ENCODE results near the gene TSG101. TPM values are rescaled to one million over a fixed set of nuclear protein-coding genes. Genes with fewer than 3 reads are reported as not detected.

TSG101 gene
- total and polyA plus RNA-seq, 10 of the 15 experiments (the other 5 are each of a cell fraction or from before 2014, with no cell fraction given) = 22.3 to 147 (median 84.9) TPM

DNA sequence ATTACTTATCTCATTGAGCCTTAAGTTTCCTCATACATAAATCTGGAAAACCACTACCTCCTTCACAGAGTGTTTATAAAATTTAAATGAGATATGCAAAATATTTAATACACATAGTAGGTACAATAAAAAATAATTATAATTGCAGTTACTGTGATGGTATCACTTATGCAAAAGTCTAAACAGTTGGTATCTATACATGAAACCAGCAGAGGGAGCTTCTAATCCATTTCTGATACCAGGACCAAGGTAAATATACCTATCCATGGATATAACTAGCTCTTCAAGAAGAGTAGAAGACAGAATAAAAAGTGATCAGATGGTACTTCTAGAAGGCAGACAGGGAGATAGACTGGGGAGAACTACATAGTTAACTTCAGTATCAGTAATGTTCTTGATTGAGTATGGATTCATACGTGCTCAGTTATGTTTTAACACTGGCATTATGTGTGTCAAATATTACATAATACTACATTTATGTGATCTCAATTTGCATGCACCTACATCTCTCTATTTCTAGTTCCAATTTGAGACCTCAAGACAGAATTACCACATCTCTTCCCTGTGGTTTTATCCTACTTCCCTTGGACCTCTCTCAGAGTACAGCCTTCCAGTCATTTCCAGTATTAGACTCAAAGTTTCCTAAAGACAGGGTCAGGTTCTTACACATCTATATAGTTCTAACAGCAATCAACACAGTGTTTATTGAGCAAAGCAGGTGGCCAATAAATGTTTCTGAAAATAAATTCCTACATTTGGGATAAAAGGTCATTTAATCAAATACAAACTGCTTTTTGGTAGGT, 13.7 kb upstream of the TSG101 start (continued):
- TF ChIP-seq, protein P1, sequence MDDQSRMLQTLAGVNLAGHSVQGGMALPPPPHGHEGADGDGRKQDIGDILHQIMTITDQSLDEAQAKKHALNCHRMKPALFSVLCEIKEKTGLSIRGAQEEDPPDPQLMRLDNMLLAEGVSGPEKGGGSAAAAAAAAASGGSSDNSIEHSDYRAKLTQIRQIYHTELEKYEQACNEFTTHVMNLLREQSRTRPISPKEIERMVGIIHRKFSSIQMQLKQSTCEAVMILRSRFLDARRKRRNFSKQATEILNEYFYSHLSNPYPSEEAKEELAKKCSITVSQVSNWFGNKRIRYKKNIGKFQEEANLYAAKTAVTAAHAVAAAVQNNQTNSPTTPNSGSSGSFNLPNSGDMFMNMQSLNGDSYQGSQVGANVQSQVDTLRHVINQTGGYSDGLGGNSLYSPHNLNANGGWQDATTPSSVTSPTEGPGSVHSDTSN (IDR thresholded peaks at IDR 0.05; ENCODE audit: insufficient replicate concordance, low read depth, low read length) = no peak
- no peak for TF ChIP-seq CBFB (IDR thresholded peaks at IDR 0.05; ENCODE audit: low read depth)

GRCh38 chr11:18536209-18536608, 9.5 kb upstream of the TSG101 start:
- no TSS peak for BruUV-seq (replicated peaks)
- in situ Hi-C loops (cut with MboI) (loop anchor here (5.0 kb wide), 1 partner anchor 116 kb away; no protein-coding TSS in a partner anchor), intact Hi-C loops (cut with micrococcal nuclease; ENCODE audit: unreplicated experiment) (no loop called here)
- Histone ChIP-seq H3K27ac (ENCODE audit: control insufficient read depth, insufficient read depth) (no peak overlapping the region), H3K4me3 (no peak overlapping the region), H3K79me2 (ENCODE audit: control insufficient read depth, insufficient read depth, low read length) (no peaks in the 10 kb centered on the region), H3K4me1 (ENCODE audit: control insufficient read depth, insufficient read depth, low read length) (no peaks in the 10 kb centered on the region), H4K20me1 (ENCODE audit: control insufficient read depth, insufficient read depth) (no peaks in the 10 kb centered on the region), H3K36me3 (ENCODE audit: control insufficient read depth in 2 of 2, insufficient read depth in 2 of 2, low read length in 1 of 2) (peaks cover 0 to 8% of the 10 kb centered on the region in 2 experiments; a peak in 2 of 4 replicates), H3K27me3 (replicated peaks in 1 of 2; ENCODE audit: control insufficient read depth in 2 of 2, insufficient read depth in 2 of 2, low read length in 1 of 2) (no peaks in the 10 kb centered on the region), H3K9me3 (replicated peaks; ENCODE audit: control insufficient read depth, insufficient read depth, low read length) (no peaks in the 10 kb centered on the region), H2AFZ (ENCODE audit: control insufficient read depth, low read depth, low read length) (no peak overlapping the region), H3K9ac (ENCODE audit: control insufficient read depth, insufficient read depth, low read length) (no peak overlapping the region), H3K4me2 (ENCODE audit: control insufficient read depth, insufficient read depth) (no peak overlapping the region)
- ChIA-PET CTCF (interaction anchor here (1.0 to 1.4 kb wide), 3 partner anchors 115 to 227 kb away, joined by 3 to 4 read pairs (median 3); no protein-coding TSS in a partner anchor), POLR2A (no interaction called here), SMC1A (ENCODE audit: uncharacterized antibody, unreplicated experiment) (interaction anchor here (0.7 to 1.2 kb wide), 2 partner anchors 11 to 115 kb away, joined by 3 read pairs; no protein-coding TSS in a partner anchor), RAD21 (ENCODE audit: unreplicated experiment) (interaction anchor here (1.3 kb wide), 1 partner anchor 195 kb away, joined by 4 read pairs; no protein-coding TSS in a partner anchor)
- TF ChIP-seq ZNF217 (IDR thresholded peaks at IDR 0.05) (no peak), GATAD2B (conservative IDR thresholded peaks at IDR 0.05; ENCODE audit: low read depth) (no peak), MTA3 (IDR thresholded peaks at IDR 0.05; ENCODE audit: borderline replicate concordance, low read length) (no peak), SREBF1 (IDR thresholded peaks at IDR 0.05; ENCODE audit: low read length) (no peak), PAX5 (IDR thresholded peaks at IDR 0.05; ENCODE audit: borderline replicate concordance, low read depth, low read length) (no peak), MYB (IDR thresholded peaks at IDR 0.05; ENCODE audit: borderline replicate concordance, low read depth, low read length) (no peak), EP300 (IDR thresholded peaks at IDR 0.05; ENCODE audit: borderline replicate concordance in 1 of 2, control insufficient read depth in 1 of 2, low read depth in 2 of 2, low read length in 2 of 2) (no peak), TBL1XR1 (IDR thresholded peaks at IDR 0.05; ENCODE audit: low read depth, low read length) (no peak)
- no peak for DNase-seq (ENCODE audit: low read depth, low spot score)
- WGBS (ENCODE audit: insufficient coverage, insufficient replicate concordance, low lambda C conversion rate, missing lambda C conversion rate) = 71% methylated on average over 1 of the region's 1 CpG
- ATAC-seq = no peak
- FAIRE-seq = no peak

Data from GM12878 (cell line).